ENCODE measurements around the gene NPAS3.

DNA sequence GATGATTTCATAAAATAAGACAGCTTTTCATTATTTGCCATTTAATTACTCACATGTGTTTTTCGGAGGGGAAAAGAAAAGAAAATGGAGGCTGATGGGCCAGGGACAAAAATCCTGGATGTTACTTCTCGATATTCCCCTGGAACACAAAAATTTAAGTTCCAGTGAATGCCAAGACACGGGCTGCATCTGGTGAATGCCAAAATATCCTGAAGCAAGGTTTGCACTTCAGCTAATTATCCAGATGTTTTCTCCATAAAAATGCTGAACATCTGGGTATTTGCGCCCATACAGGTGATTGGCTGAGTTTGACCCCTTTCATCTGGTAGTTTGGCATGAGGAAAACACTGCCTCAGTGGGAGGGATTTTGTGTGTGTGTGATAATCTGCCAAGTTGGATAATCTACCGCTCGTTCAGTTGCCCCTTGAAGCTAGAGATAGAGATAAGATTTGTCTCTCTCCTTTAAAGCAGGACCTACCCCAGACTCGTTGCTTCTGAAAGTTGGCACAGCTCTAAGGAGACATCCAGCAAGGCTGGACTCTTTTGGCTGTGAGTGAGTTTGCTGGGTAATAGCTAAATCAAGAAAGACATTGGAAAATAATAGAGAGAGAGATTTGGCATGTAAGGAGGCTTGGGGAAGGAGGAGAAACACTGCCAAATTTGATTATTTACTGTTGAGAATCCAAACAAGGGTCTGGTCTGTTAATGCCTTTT lies 622.2 kb downstream of the NPAS3 start:
- TF ChIP-seq, protein P1, sequence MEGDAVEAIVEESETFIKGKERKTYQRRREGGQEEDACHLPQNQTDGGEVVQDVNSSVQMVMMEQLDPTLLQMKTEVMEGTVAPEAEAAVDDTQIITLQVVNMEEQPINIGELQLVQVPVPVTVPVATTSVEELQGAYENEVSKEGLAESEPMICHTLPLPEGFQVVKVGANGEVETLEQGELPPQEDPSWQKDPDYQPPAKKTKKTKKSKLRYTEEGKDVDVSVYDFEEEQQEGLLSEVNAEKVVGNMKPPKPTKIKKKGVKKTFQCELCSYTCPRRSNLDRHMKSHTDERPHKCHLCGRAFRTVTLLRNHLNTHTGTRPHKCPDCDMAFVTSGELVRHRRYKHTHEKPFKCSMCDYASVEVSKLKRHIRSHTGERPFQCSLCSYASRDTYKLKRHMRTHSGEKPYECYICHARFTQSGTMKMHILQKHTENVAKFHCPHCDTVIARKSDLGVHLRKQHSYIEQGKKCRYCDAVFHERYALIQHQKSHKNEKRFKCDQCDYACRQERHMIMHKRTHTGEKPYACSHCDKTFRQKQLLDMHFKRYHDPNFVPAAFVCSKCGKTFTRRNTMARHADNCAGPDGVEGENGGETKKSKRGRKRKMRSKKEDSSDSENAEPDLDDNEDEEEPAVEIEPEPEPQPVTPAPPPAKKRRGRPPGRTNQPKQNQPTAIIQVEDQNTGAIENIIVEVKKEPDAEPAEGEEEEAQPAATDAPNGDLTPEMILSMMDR (conservative IDR thresholded peaks at IDR 0.05 in 1 of 2, IDR thresholded peaks at IDR 0.05 in 1 of 2; ENCODE audit: low read depth in 1 of 2, low read length in 2 of 2), result no peak
- TF ChIP-seq EZH2 (IDR thresholded peaks at IDR 0.05; ENCODE audit: low read length, missing control alignments), result no peak
